ENCODE measurements around the gene SLC22A25. TPM values are rescaled to one million over a fixed set of nuclear protein-coding genes. Genes with fewer than 3 reads are reported as not detected.

SLC22A25 gene
- polyA plus RNA-seq, 3 donors = not detected

GRCh38 chr11:63274776-63275175 is 31.4 kb upstream of the SLC22A25 start:
- peaks cover 11 to 16% (median 12%) of the 10 kb centered on the region in 3 donors for H3K27me3 Mint-ChIP-seq (ENCODE audit: low read depth in 3 of 3)
- no peaks in the 10 kb centered on the region for H3K4me1 ChIP-seq (ENCODE audit: control insufficient read depth in 1 of 2, insufficient read depth in 2 of 2, low read length in 2 of 2)
- no peak overlapping the region for H3K4me2 ChIP-seq (replicated peaks; ENCODE audit: extremely low read depth, low read length, poor library complexity, severe bottlenecking)
- no peak for TF ChIP-seq CTCF (IDR thresholded peaks at IDR 0.05)
- no peak overlapping the region for H3K27ac Mint-ChIP-seq
- H2AFZ ChIP-seq (ENCODE audit: insufficient read depth, low read depth, low read length, poor library complexity, severe bottlenecking) = no peak overlapping the region
- H3K4me3 ChIP-seq (replicated peaks in 1 of 3; ENCODE audit: low read depth in 2 of 3, low read length in 3 of 3) = no peak overlapping the region
- H3K9me3 ChIP-seq (replicated peaks in 1 of 2; ENCODE audit: control insufficient read depth in 1 of 2, insufficient read depth in 1 of 2, low read length in 2 of 2) = no peaks in the 10 kb centered on the region
- no peak for DNase-seq
- peaks cover 3 to 4% of the 10 kb centered on the region in 2 donors for H3K27me3 ChIP-seq (ENCODE audit: control insufficient read depth in 2 of 2, insufficient read depth in 2 of 2, low read length in 2 of 2)
- H3K36me3 Mint-ChIP-seq = no peaks in the 10 kb centered on the region
- intact Hi-C loops (cut with micrococcal nuclease) = no loop called here
- H3K27ac ChIP-seq (ENCODE audit: low read depth in 1 of 2, low read length in 2 of 2) = no peak overlapping the region
- 71% methylated on average over 1 of the region's 1 CpG for WGBS (ENCODE audit: insufficient coverage)
- no peak overlapping the region for H3K4me3 Mint-ChIP-seq
- no peak overlapping the region for H3K9ac ChIP-seq (ENCODE audit: insufficient read depth, low read length, poor library complexity, severe bottlenecking)
- H3K79me2 ChIP-seq (ENCODE audit: insufficient read depth, low read length) = no peaks in the 10 kb centered on the region
- no peaks in the 10 kb centered on the region for H3K36me3 ChIP-seq (replicated peaks in 1 of 2; ENCODE audit: control insufficient read depth in 1 of 2, insufficient read depth in 2 of 2, low read length in 2 of 2)
- H4K20me1 ChIP-seq (ENCODE audit: insufficient read depth, low read length) = no peaks in the 10 kb centered on the region
- no peaks in the 10 kb centered on the region for H3K4me1 Mint-ChIP-seq
- H3K9me3 Mint-ChIP-seq = peaks cover 0 to 4% (median 2%) of the 10 kb centered on the region in 7 donors

- intact Hi-C loops (cut with micrococcal nuclease) = no loop called here
- peaks cover 7 to 14% (median 8%) of the 10 kb centered on the region in 3 donors for H3K27me3 Mint-ChIP-seq (ENCODE audit: low read depth in 3 of 3)
- no peak overlapping the region for H3K4me3 Mint-ChIP-seq
- no peaks in the 10 kb centered on the region for H3K79me2 ChIP-seq (ENCODE audit: insufficient read depth, low read length)
- no peaks in the 10 kb centered on the region for H3K4me1 ChIP-seq (ENCODE audit: control insufficient read depth in 1 of 2, insufficient read depth in 2 of 2, low read length in 2 of 2)
- TF ChIP-seq CTCF (IDR thresholded peaks at IDR 0.05) = no peak
- H4K20me1 ChIP-seq (ENCODE audit: insufficient read depth, low read length) = no peaks in the 10 kb centered on the region
- no peaks in the 10 kb centered on the region for H3K36me3 ChIP-seq (replicated peaks in 1 of 2; ENCODE audit: control insufficient read depth in 1 of 2, insufficient read depth in 2 of 2, low read length in 2 of 2)
- H3K4me1 Mint-ChIP-seq = no peaks in the 10 kb centered on the region
- no peak overlapping the region for H3K4me2 ChIP-seq (replicated peaks; ENCODE audit: extremely low read depth, low read length, poor library complexity, severe bottlenecking)
- no peak overlapping the region for H3K9ac ChIP-seq (ENCODE audit: insufficient read depth, low read length, poor library complexity, severe bottlenecking)
- H3K9me3 Mint-ChIP-seq = peaks cover 0 to 4% (median 2%) of the 10 kb centered on the region in 7 donors
- no peak for DNase-seq
- WGBS (ENCODE audit: insufficient coverage) = 80% methylated on average over 2 of the region's 3 CpGs
- no peaks in the 10 kb centered on the region for H3K9me3 ChIP-seq (replicated peaks in 1 of 2; ENCODE audit: control insufficient read depth in 1 of 2, insufficient read depth in 1 of 2, low read length in 2 of 2)
- no peak overlapping the region for H3K4me3 ChIP-seq (replicated peaks in 1 of 3; ENCODE audit: low read depth in 2 of 3, low read length in 3 of 3)
- no peak overlapping the region for H3K27ac Mint-ChIP-seq
- H3K27ac ChIP-seq (ENCODE audit: low read depth in 1 of 2, low read length in 2 of 2) = no peak overlapping the region
- no peak overlapping the region for H2AFZ ChIP-seq (ENCODE audit: insufficient read depth, low read depth, low read length, poor library complexity, severe bottlenecking)
- no peaks in the 10 kb centered on the region for H3K36me3 Mint-ChIP-seq
- H3K27me3 ChIP-seq (ENCODE audit: control insufficient read depth in 2 of 2, insufficient read depth in 2 of 2, low read length in 2 of 2) = peaks cover 3 to 4% of the 10 kb centered on the region in 2 donors
Measured at GRCh38 chr11:63273685-63274084, 30.3 kb upstream of the SLC22A25 start.

Measured in CD14-positive monocyte (primary cell).